GM19351 (cell line): ENCODE measurements around the gene LYPLAL1.

Experiments used
- ATAC-seq: cut with Tn5 transposase; IDR thresholded peaks from one replicate; pipeline ENCODE4 v1.9.1; 2021; ENCODE audit warnings: mild to moderate bottlenecking, moderate library complexity; ENCODE audit not compliant: unreplicated experiment

The LYPLAL1 gene

GRCh38 chr1:219173758-219174459, at the start of gene LYPLAL1:
LYPLAL1 (plus strand) TSS chr1:219173878; CDS start chr1:219173891, 13 bp downstream.
- ATAC-seq, result peak; percentile 66

- ATAC-seq, result no peak
Observed at GRCh38 chr1:219124163-219124562, 49.5 kb upstream of the LYPLAL1 start.

GRCh38 chr1:219125342-219125741, 48.3 kb upstream of the LYPLAL1 start:
- no peak for ATAC-seq

GRCh38 chr1:219126377-219126776, 47.3 kb upstream of the LYPLAL1 start:
- ATAC-seq, result no peak

- no peak for ATAC-seq
Observed at GRCh38 chr1:219128957-219129356, 44.7 kb upstream of the LYPLAL1 start.

GRCh38 chr1:219130366-219130935, 43.2 kb upstream of the LYPLAL1 start:
- no peak for ATAC-seq

- ATAC-seq, result no peak
Observed at GRCh38 chr1:219132939-219133338, 40.7 kb upstream of the LYPLAL1 start.

- ATAC-seq, result no peak
Observed at GRCh38 chr1:219138747-219139146, 34.9 kb upstream of the LYPLAL1 start.

- no peak for ATAC-seq
Observed at GRCh38 chr1:219140303-219140877, 33.3 kb upstream of the LYPLAL1 start.

GRCh38 chr1:219143735-219144134, 29.9 kb upstream of the LYPLAL1 start:
- no peak for ATAC-seq

GRCh38 chr1:219144658-219145315, 28.9 kb upstream of the LYPLAL1 start:
- ATAC-seq, result no peak

GRCh38 chr1:219147571-219148019, 26.1 kb upstream of the LYPLAL1 start:
- no peak for ATAC-seq

GRCh38 chr1:219149009-219149577, 24.6 kb upstream of the LYPLAL1 start:
- ATAC-seq, result no peak

GRCh38 chr1:219149953-219150352, 23.7 kb upstream of the LYPLAL1 start:
- ATAC-seq, result no peak

- no peak for ATAC-seq
Observed at GRCh38 chr1:219150913-219151312, 22.8 kb upstream of the LYPLAL1 start.

GRCh38 chr1:219151467-219151866, 22.2 kb upstream of the LYPLAL1 start:
- no peak for ATAC-seq

GRCh38 chr1:219152751-219153150, 20.9 kb upstream of the LYPLAL1 start:
- no peak for ATAC-seq

- no peak for ATAC-seq
Observed at GRCh38 chr1:219153723-219154122, 20.0 kb upstream of the LYPLAL1 start.

GRCh38 chr1:219155135-219155534, 18.5 kb upstream of the LYPLAL1 start:
- ATAC-seq, result no peak

GRCh38 chr1:219159946-219160645, 13.6 kb upstream of the LYPLAL1 start:
- ATAC-seq, result peak; percentile 57

GRCh38 chr1:219160967-219161366, 12.7 kb upstream of the LYPLAL1 start:
- no peak for ATAC-seq
